Sigmoid colon (tissue), 7 donors: Measurements from ENCODE around the gene RAB1B. TPM values are rescaled to one million over a fixed set of nuclear protein-coding genes. Genes with fewer than 3 reads are reported as not detected.
"Not testable (repeated sequence)": the region's sequence is repeated elsewhere in the genome, so short reads cannot be mapped to it uniquely, and the experiment has no call there.

Source experiments
- DNase-seq: peaks from one replicate; pipeline ENCODE4 v3.0.0-alpha.2; 2019
- H3K27ac ChIP-seq, 4 donors: fragments of 200-600 bp; sonication (generic); one replicate each; pipeline ENCODE4 v1.5.1; 2016 to 2019; ENCODE audit warnings: mild to moderate bottlenecking in 1 of 4
- H3K27me3 ChIP-seq, 3 donors: fragments of 200-600 bp; sonication (generic); one replicate each; pipeline ENCODE4 v1.5.1; 2019; ENCODE audit warnings: mild to moderate bottlenecking in 1 of 3
- H3K36me3 ChIP-seq, 4 donors: fragments of 200-600 bp; sonication (generic); one replicate each; pipeline ENCODE4 v1.5.1; 2016 to 2019
- H3K4me1 ChIP-seq, 4 donors: fragments of 200-600 bp; sonication (generic); one replicate each; pipeline ENCODE4 v1.5.1; 2017 to 2019
- H3K4me3 ChIP-seq, 4 donors: fragments of 200-600 bp; sonication (generic); one replicate each; pipeline ENCODE4 v1.5.1; 2017 to 2019; ENCODE audit warnings: mild to moderate bottlenecking in 2 of 4, moderate library complexity in 1 of 4
- H3K9me3 ChIP-seq, 4 donors: fragments of 200-600 bp in 3 of 4; sonication (generic) in 3 of 4; one replicate each; pipeline versions ENCODE4 v1.5.1 to v1.6.1; 2013 to 2019
- EP300 ChIP-seq, 4 donors: sonication (generic); formaldehyde crosslinking; IDR thresholded peaks; one replicate each; pipeline ENCODE4 v1.6.1; 2017; ENCODE audit warnings: antibody characterized with exemption in 4 of 4
- POLR2A ChIP-seq, 2 donors: fragments of 450-650 bp; IDR thresholded peaks; one replicate each; pipeline ENCODE4 v1.6.1; 2016; ENCODE audit warnings: antibody characterized with exemption in 2 of 2, mild to moderate bottlenecking in 2 of 2, moderate library complexity in 2 of 2
- POLR2AphosphoS5 ChIP-seq, 4 donors: sonication (generic); formaldehyde crosslinking; IDR thresholded peaks; one replicate each; pipeline ENCODE4 v1.6.1; 2017; ENCODE audit warnings: antibody characterized with exemption in 4 of 4
- WGBS, 2 donors: extraction: QIAGEN DNeasy Blood & Tissue Kit; methylation state at CpG; one replicate each; pipeline ENCODE4 v1.1.7; 2013; 5-methylcytosine and 5-hydroxymethylcytosine counted together
- intact Hi-C: fragments of 100-400 bp; cut with DNase I; formaldehyde crosslinking; loops from one replicate; pipeline ENCODE4 v1.15.1; 2023
- polyA plus RNA-seq, 3 donors: library from polyadenylated mRNA; stranded (reverse); fragments of 200-250 nt; gene quantifications; one replicate each; pipeline ENCODE4 v1.2.3, GENCODE V29; 2013
- total RNA-seq, 4 donors: library from RNA; depleted of rRNA; stranded (reverse); fragments of >200 nt; gene quantifications; one replicate each; pipeline ENCODE4 v1.1.0, GENCODE V29; 2016
- TF ChIP-seq, protein P1 (sequence below), 4 experiments: fragments of 450-650 bp in 3 of 4; fragments of 200-600 bp in 1 of 4; IDR thresholded peaks; one replicate each; pipeline ENCODE4 v1.5.1; 2016 to 2019; ENCODE audit warnings: antibody characterized with exemption in 4 of 4, mild to moderate bottlenecking in 3 of 4, moderate library complexity in 2 of 4
- donor health status: healthy with polysubstance abuse.
- donor health status: Bipolar disorder and iron deficiency.
- donor health status: healthy.

The RAB1B gene
- total and polyA plus RNA-seq, 7 donors: 65.4 to 286 (median 93.7) TPM

- Histone ChIP-seq H3K4me3 (peak overlapping the region in 2 of 4 donors; percentile 58 to 60), H3K27me3 (no peaks in the 10 kb centered on the region), H3K27ac (peak overlapping the region; percentile 86 to 94 (median 90)), H3K4me1 (peaks cover 0 to 61% (median 60%) of the 10 kb centered on the region in 4 donors), H3K36me3 (no peaks in the 10 kb centered on the region), H3K9me3 (no peaks in the 10 kb centered on the region)
- TF ChIP-seq, protein P1, sequence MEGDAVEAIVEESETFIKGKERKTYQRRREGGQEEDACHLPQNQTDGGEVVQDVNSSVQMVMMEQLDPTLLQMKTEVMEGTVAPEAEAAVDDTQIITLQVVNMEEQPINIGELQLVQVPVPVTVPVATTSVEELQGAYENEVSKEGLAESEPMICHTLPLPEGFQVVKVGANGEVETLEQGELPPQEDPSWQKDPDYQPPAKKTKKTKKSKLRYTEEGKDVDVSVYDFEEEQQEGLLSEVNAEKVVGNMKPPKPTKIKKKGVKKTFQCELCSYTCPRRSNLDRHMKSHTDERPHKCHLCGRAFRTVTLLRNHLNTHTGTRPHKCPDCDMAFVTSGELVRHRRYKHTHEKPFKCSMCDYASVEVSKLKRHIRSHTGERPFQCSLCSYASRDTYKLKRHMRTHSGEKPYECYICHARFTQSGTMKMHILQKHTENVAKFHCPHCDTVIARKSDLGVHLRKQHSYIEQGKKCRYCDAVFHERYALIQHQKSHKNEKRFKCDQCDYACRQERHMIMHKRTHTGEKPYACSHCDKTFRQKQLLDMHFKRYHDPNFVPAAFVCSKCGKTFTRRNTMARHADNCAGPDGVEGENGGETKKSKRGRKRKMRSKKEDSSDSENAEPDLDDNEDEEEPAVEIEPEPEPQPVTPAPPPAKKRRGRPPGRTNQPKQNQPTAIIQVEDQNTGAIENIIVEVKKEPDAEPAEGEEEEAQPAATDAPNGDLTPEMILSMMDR (IDR thresholded peaks at IDR 0.05): no peak
- TF ChIP-seq POLR2AphosphoS5 (IDR thresholded peaks at IDR 0.05): peak in 3 of 4 donors; percentile 24 to 34 (median 28)
- intact Hi-C loops: no loop called here
- 27 to 57% methylated on average over 16 of the region's 16 CpGs for WGBS, 2 donors
- DNase-seq: peak; percentile 91
Observed at GRCh38 chr11:66317723-66318599, 49.5 kb downstream of the RAB1B start.

GRCh38 chr11:66318600-66318970, 50.1 kb downstream of the RAB1B start:
- Histone ChIP-seq H3K27ac (peak overlapping the region; percentile 86 to 94 (median 90)), H3K4me1 (peaks cover 0 to 55% (median 54%) of the 10 kb centered on the region in 4 donors), H3K27me3 (no peaks in the 10 kb centered on the region), H3K9me3 (no peaks in the 10 kb centered on the region), H3K36me3 (no peaks in the 10 kb centered on the region), H3K4me3 (no peak overlapping the region)
- TF ChIP-seq EP300 (IDR thresholded peaks at IDR 0.05) (no peak), POLR2AphosphoS5 (IDR thresholded peaks at IDR 0.05) (no peak), POLR2A (IDR thresholded peaks at IDR 0.05) (no peak)
- TF ChIP-seq, protein P1 (IDR thresholded peaks at IDR 0.05): no peak
- intact Hi-C loops: no loop called here
- 70 to 87% methylated on average over 3 of the region's 3 CpGs for WGBS, 2 donors
- no peak for DNase-seq

GRCh38 chr11:66320289-66320688, 51.9 kb downstream of the RAB1B start:
- intact Hi-C loops, H3K9me3 ChIP-seq, DNase-seq, H3K27ac ChIP-seq, H3K4me3 ChIP-seq, H3K27me3 ChIP-seq, H3K36me3 ChIP-seq: not testable (repeated sequence)
- WGBS, 2 donors: 89 to 92% methylated on average over 1 of the region's 2 CpGs
- peaks cover 0 to 38% (median 37%) of the 10 kb centered on the region in 4 donors for H3K4me1 ChIP-seq

DNA sequence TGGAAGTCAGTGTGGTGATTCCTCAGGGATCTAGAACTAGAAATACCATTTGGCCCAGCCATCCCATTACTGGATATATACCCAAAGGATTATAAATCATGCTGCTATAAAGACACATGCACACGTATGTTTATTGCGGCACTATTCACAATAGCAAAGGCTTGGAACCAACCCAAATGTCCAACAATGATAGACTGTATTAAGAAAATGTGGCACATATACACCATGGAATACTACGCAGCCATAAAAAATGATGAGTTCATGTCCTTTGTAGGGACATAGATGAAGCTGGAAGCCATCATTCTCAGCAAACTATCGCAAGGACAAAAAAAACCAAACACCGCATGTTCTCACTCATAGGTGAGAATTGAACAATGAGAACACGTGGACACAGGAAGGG, 52.3 kb downstream of the RAB1B start:
- 79 to 84% methylated on average over 6 of the region's 6 CpGs for WGBS, 2 donors
- H3K36me3 ChIP-seq, H3K9me3 ChIP-seq, H3K4me3 ChIP-seq, H3K27me3 ChIP-seq, H3K27ac ChIP-seq, intact Hi-C loops, DNase-seq: not testable (repeated sequence)
- peaks cover 0 to 33% (median 32%) of the 10 kb centered on the region in 4 donors for H3K4me1 ChIP-seq

DNA sequence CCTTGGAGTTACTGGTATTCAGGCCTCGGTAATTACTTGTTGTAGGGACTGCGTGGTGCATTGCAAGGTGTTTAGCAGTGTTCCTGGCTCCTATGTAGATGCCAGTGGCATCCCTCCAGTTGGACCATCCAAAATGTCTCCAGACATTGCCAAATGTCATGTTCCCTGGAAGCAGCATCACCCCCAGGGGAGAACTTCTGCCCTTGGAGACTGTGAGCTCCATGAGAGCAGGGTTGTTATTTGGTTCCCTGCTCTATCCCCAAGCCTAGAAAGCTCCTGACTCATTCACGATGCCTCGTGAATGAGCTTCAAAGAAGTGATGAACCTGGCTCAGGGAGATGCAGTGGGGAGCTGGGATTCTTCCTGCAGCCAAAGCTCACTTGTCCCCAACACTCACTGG, 53.2 kb downstream of the RAB1B start:
- H3K9me3 ChIP-seq: no peaks in the 10 kb centered on the region
- H3K36me3 ChIP-seq: no peaks in the 10 kb centered on the region

More for the DNA sequence above, 53.2 kb downstream of the RAB1B start:
- TF ChIP-seq EP300 (IDR thresholded peaks at IDR 0.05) (no peak), POLR2AphosphoS5 (IDR thresholded peaks at IDR 0.05) (no peak), POLR2A (IDR thresholded peaks at IDR 0.05) (no peak)
- TF ChIP-seq, protein P1 (IDR thresholded peaks at IDR 0.05): no peak
- no peak for DNase-seq
- intact Hi-C loops: no loop called here
- WGBS, 2 donors: 87 to 95% methylated on average over 4 of the region's 4 CpGs
- no peaks in the 10 kb centered on the region for H3K27me3 ChIP-seq
- H3K4me1 ChIP-seq: peaks cover 0 to 33% (median 31%) of the 10 kb centered on the region in 4 donors
- H3K27ac ChIP-seq: peak overlapping the region in 1 of 4 donors; percentile 49
- no peak overlapping the region for H3K4me3 ChIP-seq
